Endodermal cell (in vitro differentiated cells): ENCODE results near the gene SPATS2. TPM values are rescaled to one million over a fixed set of nuclear protein-coding genes. Genes with fewer than 3 reads are reported as not detected.
A peak's percentile ranks its signal among the peaks of the same experiment; 100 is the strongest.

Source experiments
- DNase-seq: peaks from one replicate; pipeline ENCODE4 v3.0.0-alpha.2; 2017
- H3K27ac ChIP-seq: 2 replicates; pipeline ENCODE4 v1.5.1; 2013; ENCODE audit warnings: mild to moderate bottlenecking, low read depth, low read length, moderate library complexity
- H3K27me3 ChIP-seq: 2 replicates; pipeline ENCODE4 v1.6.1; 2013; ENCODE audit warnings: mild to moderate bottlenecking, low read length, moderate library complexity; ENCODE audit not compliant: insufficient read depth, control insufficient read depth, poor library complexity, severe bottlenecking
- H3K36me3 ChIP-seq: 2 replicates; pipeline ENCODE4 v1.7.0; 2013; ENCODE audit warnings: mild to moderate bottlenecking, low read length, moderate library complexity; ENCODE audit not compliant: control insufficient read depth, insufficient read depth
- H3K4me1 ChIP-seq: one replicate; pipeline ENCODE4 v1.7.0; 2013; ENCODE audit warnings: low read length; ENCODE audit not compliant: control insufficient read depth, insufficient read depth
- H3K4me3 ChIP-seq: 2 replicates; pipeline ENCODE4 v1.5.1; 2013; ENCODE audit warnings: mild to moderate bottlenecking, low read length, moderate library complexity
- H3K9ac ChIP-seq: 2 replicates; pipeline ENCODE4 v1.6.1; 2013; ENCODE audit warnings: mild to moderate bottlenecking, low read length, moderate library complexity; ENCODE audit not compliant: poor library complexity, severe bottlenecking; ENCODE audit errors: extremely low read depth
- H3K9me3 ChIP-seq: 2 replicates; pipeline ENCODE4 v1.6.1; 2013; ENCODE audit warnings: mild to moderate bottlenecking, low read length, moderate library complexity; ENCODE audit not compliant: control insufficient read depth
- H3K27ac Mint-ChIP-seq: 2 replicates; pipeline ENCODE4 v1.8.0; 2020; ENCODE audit warnings: mixed read lengths
- H3K27me3 Mint-ChIP-seq: 2 replicates; pipeline ENCODE4 v1.8.0; 2021; ENCODE audit warnings: mild to moderate bottlenecking, mixed read lengths; ENCODE audit not compliant: insufficient read depth
- H3K36me3 Mint-ChIP-seq: 2 replicates; pipeline ENCODE4 v1.8.0; 2020; ENCODE audit warnings: low read depth, mixed read lengths
- H3K4me1 Mint-ChIP-seq: 2 replicates; pipeline ENCODE4 v1.8.0; 2020; ENCODE audit warnings: mixed read lengths
- H3K4me3 Mint-ChIP-seq: 2 replicates; pipeline ENCODE4 v1.8.0; 2020; ENCODE audit warnings: mild to moderate bottlenecking, moderate library complexity, mixed read lengths
- H3K9me3 Mint-ChIP-seq: 2 replicates; pipeline ENCODE4 v1.8.0; 2020; ENCODE audit warnings: mild to moderate bottlenecking, mixed read lengths
- CTCF ChIP-seq: fragments of 200-600 bp; sonication (generic); conservative IDR thresholded peaks from 2 replicates; pipeline ENCODE4 v1.5.0; 2021; ENCODE audit warnings: antibody characterized with exemption, mild to moderate bottlenecking
- WGBS, 2 experiments: methylation state at CpG; one replicate each; pipeline versions ENCODE4 v1.1.5 to v1.1.7; 2013; ENCODE audit warnings: missing lambda C conversion rate in 2 of 2, mixed read lengths in 1 of 2; ENCODE audit not compliant: insufficient coverage in 1 of 2, insufficient read length in 1 of 2; 5-methylcytosine and 5-hydroxymethylcytosine counted together
- total RNA-seq, 2 donors: library from RNA; stranded (reverse); fragmentation: NEBNext Ultra II Directional in 1 of 2; extraction: Animal tissue kit (Norgen Biotek cat#: 25700) in 1 of 2; gene quantifications; 2 replicates in 1 of 2; 3 replicates in 1 of 2; pipeline ENCODE4 v1.2.1, GENCODE V29; 2021

Gene SPATS2
- total RNA-seq, 2 donors from 2014 or later: 50.2 to 64.8 TPM

- DNase-seq: peak; percentile 27
- no peak for TF ChIP-seq CTCF
- Mint-ChIP-seq H3K36me3 (no peaks in the 10 kb centered on the region), H3K27ac (no peak overlapping the region), H3K27me3 (peaks cover 39% of the 10 kb centered on the region), H3K4me3 (no peak overlapping the region), H3K4me1 (peaks cover 8% of the 10 kb centered on the region), H3K9me3 (no peaks in the 10 kb centered on the region)
- Histone ChIP-seq H3K27ac (no peak overlapping the region), H3K27me3 (peaks cover 22% of the 10 kb centered on the region), H3K36me3 (peaks cover 4% of the 10 kb centered on the region), H3K9me3 (no peaks in the 10 kb centered on the region), H3K9ac (no peak overlapping the region), H3K4me1 (no peaks in the 10 kb centered on the region), H3K4me3 (no peak overlapping the region)
- WGBS, 2 experiments: 67% methylated on average over 1 of the region's 2 CpGs; no CpG with 5 or more reads in 1 of the 2 experiments
Measured at GRCh38 chr12:49352351-49352750, 14.9 kb upstream of the SPATS2 start.

- H3K27me3 Mint-ChIP-seq: peaks cover 9% of the 10 kb centered on the region
- H3K27ac Mint-ChIP-seq: no peak overlapping the region
- no peaks in the 10 kb centered on the region for H3K4me1 ChIP-seq
- peaks cover 4% of the 10 kb centered on the region for H3K36me3 ChIP-seq
- no peaks in the 10 kb centered on the region for H3K9me3 ChIP-seq
- WGBS, 2 experiments: 93 to 97% methylated on average over 6 to 10 of the region's 10 CpGs
- H3K4me3 Mint-ChIP-seq: no peak overlapping the region
- no peaks in the 10 kb centered on the region for H3K27me3 ChIP-seq
- TF ChIP-seq CTCF: no peak
- peaks cover 1% of the 10 kb centered on the region for H3K4me1 Mint-ChIP-seq
- no peaks in the 10 kb centered on the region for H3K9me3 Mint-ChIP-seq
- no peak overlapping the region for H3K9ac ChIP-seq
- no peaks in the 10 kb centered on the region for H3K36me3 Mint-ChIP-seq
- H3K4me3 ChIP-seq: no peak overlapping the region
- DNase-seq: peak; percentile 28
- no peak overlapping the region for H3K27ac ChIP-seq
Measured at GRCh38 chr12:49355913-49356312, 11.3 kb upstream of the SPATS2 start.

- peak; percentile 77 for TF ChIP-seq CTCF
- peaks cover 1% of the 10 kb centered on the region for H3K4me1 Mint-ChIP-seq
- H3K9me3 Mint-ChIP-seq: no peaks in the 10 kb centered on the region
- H3K27me3 ChIP-seq: no peaks in the 10 kb centered on the region
- WGBS, 2 experiments: 36 to 45% methylated on average over 3 of the region's 3 CpGs
- H3K4me3 Mint-ChIP-seq: no peak overlapping the region
- peak; percentile 48 for DNase-seq
- no peak overlapping the region for H3K27ac ChIP-seq
- H3K9me3 ChIP-seq: no peaks in the 10 kb centered on the region
- H3K36me3 Mint-ChIP-seq: no peaks in the 10 kb centered on the region
- no peak overlapping the region for H3K4me3 ChIP-seq
- H3K9ac ChIP-seq: no peak overlapping the region
- H3K27ac Mint-ChIP-seq: no peak overlapping the region
- H3K27me3 Mint-ChIP-seq: peaks cover 9% of the 10 kb centered on the region
- no peaks in the 10 kb centered on the region for H3K36me3 ChIP-seq
- H3K4me1 ChIP-seq: no peaks in the 10 kb centered on the region
Measured at GRCh38 chr12:49357103-49357678, 10.1 kb upstream of the SPATS2 start.
